Rectal smooth muscle tissue (tissue), 1 donor: ENCODE measurements around the gene CXCL12.

Experiments used
- H3K27ac ChIP-seq: one replicate; pipeline ENCODE4 v1.7.0; 2013; ENCODE audit warnings: low read depth, low read length, inconsistent platforms
- H3K27me3 ChIP-seq: one replicate; pipeline ENCODE4 v1.7.0; 2013; ENCODE audit warnings: low read length; ENCODE audit not compliant: control insufficient read depth, insufficient read depth
- H3K36me3 ChIP-seq: one replicate; pipeline ENCODE4 v1.7.0; 2013; ENCODE audit warnings: low read length; ENCODE audit not compliant: control insufficient read depth, insufficient read depth
- H3K4me1 ChIP-seq: one replicate; pipeline ENCODE4 v1.7.0; 2013; ENCODE audit warnings: low read length; ENCODE audit not compliant: control insufficient read depth, insufficient read depth
- H3K4me3 ChIP-seq: one replicate; pipeline ENCODE4 v1.7.0; 2013; ENCODE audit warnings: low read length
- H3K9ac ChIP-seq: one replicate; pipeline ENCODE4 v1.7.0; 2013; ENCODE audit warnings: low read length

The CXCL12 gene

DNA sequence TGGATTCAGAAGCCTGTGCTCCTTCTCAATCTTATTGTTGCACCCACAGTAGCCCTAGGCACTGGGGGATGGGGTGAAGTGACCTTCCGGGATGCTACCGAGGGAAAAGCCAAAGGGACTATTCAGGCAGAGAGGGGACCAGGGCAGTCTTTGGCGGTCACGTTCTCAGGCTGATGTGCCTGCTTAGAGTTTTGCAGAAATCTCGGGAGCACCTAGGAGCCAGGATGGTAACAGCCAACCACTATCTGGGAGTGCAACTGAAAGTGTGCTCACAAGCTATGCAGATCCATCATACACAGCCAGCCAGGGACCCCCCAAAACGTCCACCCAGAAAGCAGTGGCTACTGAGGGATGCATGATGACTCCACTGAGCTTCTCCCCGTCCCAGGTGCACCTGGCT is 52.4 kb downstream of the CXCL12 start:
- Histone ChIP-seq H3K9ac (no peak overlapping the region), H3K36me3 (no peaks in the 10 kb centered on the region), H3K27ac (no peak overlapping the region), H3K4me1 (no peaks in the 10 kb centered on the region), H3K27me3 (no peaks in the 10 kb centered on the region), H3K4me3 (no peak overlapping the region)

DNA sequence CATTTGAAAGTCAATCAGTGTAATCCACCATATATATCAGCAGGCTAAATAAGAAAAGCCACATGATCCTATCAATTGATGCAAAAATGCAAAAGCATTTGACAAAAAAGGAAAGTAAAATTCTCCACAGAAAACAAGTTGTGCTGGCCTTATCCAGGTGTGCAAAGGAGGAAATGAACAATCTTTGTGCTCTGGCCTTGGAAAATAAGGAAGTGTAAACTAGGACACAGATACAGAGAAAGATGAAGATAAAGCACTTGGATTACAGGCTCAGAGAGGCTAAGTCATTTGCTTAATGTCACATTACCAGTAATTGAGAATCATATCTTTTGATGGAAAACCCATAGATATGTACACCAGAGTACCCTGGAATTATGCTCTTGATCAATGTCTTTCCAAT is 54.5 kb downstream of the CXCL12 start:
- H3K27ac ChIP-seq, result no peak overlapping the region

DNA sequence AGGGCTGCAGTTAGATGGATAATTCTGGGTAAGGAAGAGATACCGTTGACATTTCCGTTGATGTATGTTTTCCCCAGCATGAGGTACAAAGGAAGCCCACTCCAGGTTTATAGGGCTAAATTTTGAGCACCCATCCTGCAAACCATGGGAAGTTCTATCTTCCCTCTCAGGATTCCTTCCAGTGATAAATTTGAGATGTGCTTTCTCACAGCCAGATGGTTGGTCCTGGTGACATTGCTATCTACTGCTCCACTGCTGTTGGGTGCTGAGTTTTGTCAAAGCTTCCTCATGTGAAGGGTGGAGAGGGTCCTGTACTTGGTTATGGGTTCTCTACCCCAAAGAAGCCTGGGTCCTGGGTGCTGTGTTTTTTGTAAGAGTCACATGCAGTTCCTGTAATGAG is 57.4 kb downstream of the CXCL12 start:
- H3K9ac ChIP-seq, result no peak overlapping the region
- no peaks in the 10 kb centered on the region for H3K27me3 ChIP-seq
- H3K4me1 ChIP-seq, result peaks cover 12% of the 10 kb centered on the region
- no peak overlapping the region for H3K27ac ChIP-seq
- no peaks in the 10 kb centered on the region for H3K36me3 ChIP-seq
- H3K4me3 ChIP-seq, result no peak overlapping the region

More for the DNA sequence above, 54.5 kb downstream of the CXCL12 start:
- Histone ChIP-seq H3K36me3 (no peaks in the 10 kb centered on the region), H3K27me3 (no peaks in the 10 kb centered on the region), H3K9ac (no peak overlapping the region), H3K4me1 (peaks cover 11% of the 10 kb centered on the region), H3K4me3 (no peak overlapping the region)
